ENCODE results near the gene FAM222A.

The FAM222A gene

GRCh38 chr12:109775172-109775881 lies 61.7 kb downstream of the FAM222A start:
- DNase-seq = no peak

GRCh38 chr12:109776624-109777023 lies 63.0 kb downstream of the FAM222A start:
- DNase-seq = no peak

GRCh38 chr12:109777544-109777943 lies 63.9 kb downstream of the FAM222A start:
- no peak for DNase-seq

DNA sequence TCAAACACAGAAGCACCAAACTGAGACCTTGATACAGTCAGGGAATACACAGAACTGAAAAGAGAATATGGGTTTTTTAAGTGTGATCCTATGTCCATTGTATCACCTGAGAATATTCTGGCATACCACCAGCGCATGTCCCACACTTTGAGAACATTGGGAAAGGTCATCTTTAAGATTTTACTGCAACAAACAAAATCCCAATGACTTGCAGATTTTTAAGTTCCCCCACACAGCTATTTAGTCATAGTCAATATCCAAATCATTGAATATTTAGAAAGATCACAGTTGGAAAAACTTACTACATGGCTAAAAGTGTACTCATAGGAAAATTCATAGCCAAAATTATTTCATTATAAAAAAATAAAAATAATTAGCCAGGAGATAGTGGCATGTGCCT lies 65.1 kb downstream of the FAM222A start:
- DNase-seq = no peak

- no peak for DNase-seq
Observed at GRCh38 chr12:109779382-109779781, 65.8 kb downstream of the FAM222A start.

DNA sequence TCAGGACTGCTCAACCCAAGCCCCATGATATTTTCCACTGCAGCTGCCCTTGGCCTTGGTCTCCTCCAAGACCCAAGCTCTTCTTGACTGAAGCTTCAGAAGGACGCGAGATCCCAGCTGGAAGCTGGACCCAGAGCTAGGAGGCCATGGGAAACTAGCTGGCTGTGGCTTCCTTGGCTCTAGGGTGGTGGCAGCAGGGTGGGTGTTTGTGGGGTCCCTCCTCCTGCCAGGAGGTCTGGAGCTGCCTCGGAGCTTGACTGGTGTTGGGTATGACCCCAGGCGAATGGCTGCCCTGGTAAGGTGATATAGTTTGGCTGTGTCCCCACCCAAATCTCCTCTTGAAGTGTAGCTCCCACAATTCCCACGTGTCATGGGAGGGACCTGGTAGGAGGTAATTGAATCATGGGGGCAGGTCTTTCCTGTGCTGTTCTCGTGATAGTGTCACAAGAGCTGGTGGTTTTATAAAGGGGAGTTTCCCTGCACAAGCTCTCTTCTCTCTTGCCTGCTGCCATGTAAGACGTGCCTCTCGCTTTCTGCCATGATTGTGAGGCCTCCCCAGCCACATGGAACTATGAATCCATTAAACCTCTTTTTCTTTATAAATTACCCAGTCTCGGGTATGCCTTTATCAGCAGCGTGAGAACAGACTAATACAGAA lies 68.2 kb downstream of the FAM222A start:
- DNase-seq = no peak

DNA sequence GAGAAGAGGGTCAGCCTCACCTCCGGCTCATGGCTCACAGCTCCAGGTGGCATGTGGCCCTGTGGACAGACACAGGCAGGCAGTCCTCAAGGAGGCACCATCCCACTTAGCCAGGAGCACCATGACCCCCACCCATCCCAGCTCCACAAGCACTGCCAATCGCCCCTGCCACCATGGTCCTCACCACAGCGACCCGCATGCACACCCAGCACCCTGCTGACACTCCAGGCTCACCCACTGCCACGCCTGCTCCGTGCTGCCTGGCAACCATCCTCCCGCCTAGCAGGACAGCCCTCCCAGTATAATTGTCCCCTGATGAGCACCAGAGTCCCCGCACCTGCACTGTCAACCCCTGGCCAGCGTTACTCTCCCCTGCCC lies 68.7 kb downstream of the FAM222A start:
- no peak for DNase-seq

GRCh38 chr12:109783135-109783964 lies 69.7 kb downstream of the FAM222A start:
- DNase-seq = no peak

GRCh38 chr12:109783965-109784244 lies 70.3 kb downstream of the FAM222A start:
- DNase-seq = no peak

GRCh38 chr12:109785854-109786253 lies 72.2 kb downstream of the FAM222A start:
- no peak for DNase-seq

- DNase-seq = no peak
Observed at GRCh38 chr12:109786799-109787198, 73.2 kb downstream of the FAM222A start.

- no peak for DNase-seq
Observed at GRCh38 chr12:109789526-109790048, 76.0 kb downstream of the FAM222A start.

DNA sequence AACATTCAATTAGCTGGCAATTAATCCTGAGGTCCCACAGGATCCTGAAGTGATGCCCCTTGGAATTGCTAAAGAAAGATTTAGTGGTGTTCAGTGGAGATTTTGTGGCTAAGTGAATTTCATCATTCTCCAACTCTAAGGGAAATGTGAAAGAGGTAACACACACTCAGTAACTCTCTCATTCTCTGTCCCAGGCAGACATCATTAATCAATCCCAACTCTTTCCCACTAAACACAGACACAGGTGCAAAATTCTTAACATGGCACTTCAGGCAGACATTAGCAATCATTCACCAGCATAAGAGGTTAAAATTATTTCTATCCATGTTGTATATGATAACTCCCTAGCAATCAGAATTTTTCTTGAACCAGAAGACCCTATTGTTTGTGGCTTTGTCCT lies 79.4 kb downstream of the FAM222A start:
- DNase-seq = no peak

GRCh38 chr12:109793411-109793810 lies 79.8 kb downstream of the FAM222A start:
- no peak for DNase-seq

DNA sequence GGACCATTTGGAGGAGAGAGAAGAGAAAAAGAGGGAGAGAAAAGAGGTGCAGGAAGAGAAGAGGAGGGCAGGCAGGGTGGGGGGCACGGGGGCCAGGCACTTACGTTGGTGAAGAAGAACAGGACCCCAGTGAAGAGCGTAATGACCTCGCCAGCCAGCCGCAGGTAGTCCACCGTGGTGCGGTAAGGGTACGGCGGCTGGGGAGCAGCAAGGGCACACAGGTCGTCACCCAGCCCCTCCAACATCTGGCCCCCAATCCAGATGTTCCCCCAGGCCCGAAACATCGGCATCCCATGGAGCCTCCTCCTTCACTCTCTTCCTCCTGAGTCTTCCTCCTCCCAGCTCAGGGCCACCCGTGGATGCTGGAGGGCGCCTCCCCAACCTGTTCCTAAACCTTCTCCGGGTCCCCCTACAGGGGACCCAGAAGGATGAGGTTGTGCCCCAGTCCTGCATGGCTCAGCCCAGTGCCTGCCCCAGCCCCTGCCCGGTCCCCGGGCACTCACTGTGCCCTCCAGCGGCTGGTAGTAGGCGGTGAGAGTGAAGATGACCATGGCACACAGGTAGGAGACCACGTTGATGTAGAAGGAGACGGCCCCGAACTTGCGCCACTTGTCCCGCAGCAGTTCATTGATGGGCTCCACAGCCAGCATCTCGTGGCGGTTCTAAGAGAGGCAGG lies 80.3 kb downstream of the FAM222A start:
- no peak for DNase-seq

- DNase-seq = no peak
Observed at GRCh38 chr12:109795023-109795422, 81.4 kb downstream of the FAM222A start.

- DNase-seq = no peak
Observed at GRCh38 chr12:109796057-109796456, 82.4 kb downstream of the FAM222A start.

DNA sequence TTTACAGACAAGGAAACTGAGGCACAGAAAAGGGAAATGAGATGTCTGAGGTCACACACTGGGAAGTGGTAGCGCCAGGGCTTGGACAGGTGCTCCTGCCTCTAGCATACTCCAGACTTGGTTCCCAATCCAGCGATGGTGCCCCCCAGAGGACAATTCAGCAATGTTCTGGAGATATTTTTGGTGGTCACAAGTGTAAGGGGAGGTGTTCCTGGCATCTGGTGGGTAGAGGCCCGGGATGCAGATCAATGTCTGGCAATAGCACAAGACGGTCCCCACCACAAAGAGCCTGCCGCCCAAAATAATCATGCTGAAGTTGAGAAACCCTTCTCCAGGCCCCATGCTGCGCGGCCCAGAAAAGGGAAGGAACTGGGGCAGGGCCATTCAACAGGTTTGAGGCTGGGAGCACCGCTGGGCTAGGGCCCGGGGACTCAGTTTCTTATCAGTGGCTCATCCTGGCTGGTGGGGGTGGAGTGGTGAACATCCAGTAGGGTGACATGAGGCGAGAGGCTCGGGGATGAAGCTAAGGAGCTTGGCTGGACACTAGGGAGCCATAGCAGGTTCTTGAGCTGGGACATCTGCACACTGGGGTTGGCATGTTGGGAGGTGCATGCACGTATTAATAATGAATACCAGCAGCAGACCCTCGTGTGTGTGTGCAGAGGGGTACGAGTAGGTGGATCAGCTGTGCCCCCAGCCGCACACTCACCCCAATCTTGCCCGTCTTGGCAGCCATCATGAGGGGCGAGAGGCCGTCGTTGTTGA lies 84.5 kb downstream of the FAM222A start:
- no peak for DNase-seq

- DNase-seq = no peak
Observed at GRCh38 chr12:109798691-109799090, 85.1 kb downstream of the FAM222A start.

- DNase-seq = no peak
Observed at GRCh38 chr12:109800536-109800935, 86.9 kb downstream of the FAM222A start.

DNA sequence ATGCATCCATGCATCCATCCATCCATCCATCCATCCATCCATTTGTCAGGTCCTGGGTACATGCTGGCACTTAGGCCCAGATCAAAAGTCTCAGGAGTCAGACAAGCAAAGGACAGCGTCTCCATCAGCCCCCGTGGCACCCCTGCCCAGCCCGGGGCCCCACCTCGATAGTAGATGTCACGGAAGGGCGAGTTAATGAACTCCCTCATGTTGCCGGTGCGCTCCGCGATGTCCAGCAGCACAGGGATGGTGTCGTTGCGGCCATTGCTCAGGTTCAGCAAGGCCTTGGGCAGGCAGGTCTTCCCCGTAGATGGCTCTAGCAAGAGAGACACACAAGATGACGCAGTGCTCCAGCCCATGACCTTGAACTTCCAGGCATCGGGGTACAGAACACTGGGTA lies 89.2 kb downstream of the FAM222A start:
- DNase-seq = no peak

- DNase-seq = no peak
Observed at GRCh38 chr12:109803678-109804077, 90.1 kb downstream of the FAM222A start.
